ENCODE measurements around the gene MRAP.

MRAP gene

DNA sequence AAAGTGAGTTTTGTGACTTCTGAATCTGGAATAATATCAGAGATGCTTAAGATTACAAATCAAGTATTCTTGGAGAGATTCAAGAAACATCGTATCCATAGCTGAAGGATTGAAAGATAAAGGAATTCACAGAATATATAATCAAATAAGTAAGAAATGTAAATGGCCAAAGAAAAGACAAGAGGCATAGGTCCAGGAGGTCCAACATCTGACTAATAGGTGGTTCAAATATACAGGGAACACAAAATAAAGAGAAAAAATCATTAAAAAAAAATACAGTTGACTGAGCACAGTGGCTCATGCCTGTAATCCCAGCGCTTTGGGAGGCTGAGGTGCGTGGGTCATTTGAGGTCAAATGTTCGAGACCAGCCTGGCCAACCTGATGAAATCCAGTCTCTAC lies 13.2 kb upstream of the MRAP start:
- Histone ChIP-seq H3K9me2 (replicated peaks; ENCODE audit: insufficient read depth, low read length) (no peaks in the 10 kb centered on the region), H3K9ac (ENCODE audit: low read length) (no peak overlapping the region), H3K9me3 (replicated peaks; ENCODE audit: insufficient read depth, low read length) (no peaks in the 10 kb centered on the region), H3K4me1 (ENCODE audit: low read length) (no peaks in the 10 kb centered on the region), H3K27ac (ENCODE audit: low read length) (no peak overlapping the region), H3F3A (ENCODE audit: insufficient read depth, low read length) (no peaks in the 10 kb centered on the region), H2AFZ (ENCODE audit: low read length) (no peak overlapping the region), H3K36me3 (replicated peaks; ENCODE audit: insufficient read depth, low read length) (no peaks in the 10 kb centered on the region), H3K27me3 (replicated peaks; ENCODE audit: insufficient read depth, low read length) (no peaks in the 10 kb centered on the region), H3K79me2 (ENCODE audit: low read length) (no peaks in the 10 kb centered on the region), H4K20me1 (ENCODE audit: insufficient read depth, low read length) (no peaks in the 10 kb centered on the region), H3K4me2 (ENCODE audit: low read depth, low read length) (no peak overlapping the region), H3K4me3 (ENCODE audit: low read length) (no peak overlapping the region)
- TF ChIP-seq EZH2 (optimal IDR thresholded peaks at IDR 0.05; ENCODE audit: low read depth, low read length) (no peak), EZH2phosphoT487 (IDR thresholded peaks at IDR 0.05; ENCODE audit: low read length) (no peak)
- TF ChIP-seq, protein P1, sequence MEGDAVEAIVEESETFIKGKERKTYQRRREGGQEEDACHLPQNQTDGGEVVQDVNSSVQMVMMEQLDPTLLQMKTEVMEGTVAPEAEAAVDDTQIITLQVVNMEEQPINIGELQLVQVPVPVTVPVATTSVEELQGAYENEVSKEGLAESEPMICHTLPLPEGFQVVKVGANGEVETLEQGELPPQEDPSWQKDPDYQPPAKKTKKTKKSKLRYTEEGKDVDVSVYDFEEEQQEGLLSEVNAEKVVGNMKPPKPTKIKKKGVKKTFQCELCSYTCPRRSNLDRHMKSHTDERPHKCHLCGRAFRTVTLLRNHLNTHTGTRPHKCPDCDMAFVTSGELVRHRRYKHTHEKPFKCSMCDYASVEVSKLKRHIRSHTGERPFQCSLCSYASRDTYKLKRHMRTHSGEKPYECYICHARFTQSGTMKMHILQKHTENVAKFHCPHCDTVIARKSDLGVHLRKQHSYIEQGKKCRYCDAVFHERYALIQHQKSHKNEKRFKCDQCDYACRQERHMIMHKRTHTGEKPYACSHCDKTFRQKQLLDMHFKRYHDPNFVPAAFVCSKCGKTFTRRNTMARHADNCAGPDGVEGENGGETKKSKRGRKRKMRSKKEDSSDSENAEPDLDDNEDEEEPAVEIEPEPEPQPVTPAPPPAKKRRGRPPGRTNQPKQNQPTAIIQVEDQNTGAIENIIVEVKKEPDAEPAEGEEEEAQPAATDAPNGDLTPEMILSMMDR (IDR thresholded peaks at IDR 0.05; ENCODE audit: low read length): no peak
- no peak for DNase-seq

DNA sequence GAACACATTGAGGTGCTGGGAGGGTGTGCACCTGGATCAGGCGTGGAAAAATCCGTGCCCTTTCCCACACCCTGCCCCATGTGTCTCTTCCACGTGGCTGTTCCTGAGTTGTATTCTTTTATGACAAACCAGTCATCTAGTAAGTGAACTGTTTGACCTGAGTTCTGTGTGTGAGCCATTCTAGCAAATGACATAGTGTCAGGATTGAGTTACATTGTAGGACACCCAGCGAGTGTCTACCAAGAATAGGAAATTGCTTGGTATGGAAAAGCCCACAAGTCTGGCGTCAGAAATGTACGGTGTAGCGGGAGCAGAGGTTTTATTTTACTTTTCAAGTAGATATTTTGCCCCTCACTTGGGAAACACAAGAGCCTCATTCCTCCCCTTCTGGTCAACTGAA lies 1.2 kb upstream of the MRAP start:
- DNase-seq: no peak
- no peak overlapping the region for H3K4me2 ChIP-seq (ENCODE audit: low read depth, low read length)
- H3K27me3 ChIP-seq (replicated peaks; ENCODE audit: insufficient read depth, low read length): no peaks in the 10 kb centered on the region
- H3K9me2 ChIP-seq (replicated peaks; ENCODE audit: insufficient read depth, low read length): no peaks in the 10 kb centered on the region
- H3K9me3 ChIP-seq (replicated peaks; ENCODE audit: insufficient read depth, low read length): no peaks in the 10 kb centered on the region
- no peak overlapping the region for H2AFZ ChIP-seq (ENCODE audit: low read length)
- no peak overlapping the region for H3K27ac ChIP-seq (ENCODE audit: low read length)
- no peak for TF ChIP-seq EZH2phosphoT487 (IDR thresholded peaks at IDR 0.05; ENCODE audit: low read length)
- no peak for TF ChIP-seq EZH2 (optimal IDR thresholded peaks at IDR 0.05; ENCODE audit: low read depth, low read length)
- TF ChIP-seq, protein P1 (IDR thresholded peaks at IDR 0.05; ENCODE audit: low read length): no peak
- no peaks in the 10 kb centered on the region for H3K36me3 ChIP-seq (replicated peaks; ENCODE audit: insufficient read depth, low read length)
- H3K9ac ChIP-seq (ENCODE audit: low read length): no peak overlapping the region
- H4K20me1 ChIP-seq (ENCODE audit: insufficient read depth, low read length): no peaks in the 10 kb centered on the region
- no peaks in the 10 kb centered on the region for H3K79me2 ChIP-seq (ENCODE audit: low read length)
- no peak overlapping the region for H3K4me3 ChIP-seq (ENCODE audit: low read length)
- H3F3A ChIP-seq (ENCODE audit: insufficient read depth, low read length): no peaks in the 10 kb centered on the region
- no peaks in the 10 kb centered on the region for H3K4me1 ChIP-seq (ENCODE audit: low read length)

DNA sequence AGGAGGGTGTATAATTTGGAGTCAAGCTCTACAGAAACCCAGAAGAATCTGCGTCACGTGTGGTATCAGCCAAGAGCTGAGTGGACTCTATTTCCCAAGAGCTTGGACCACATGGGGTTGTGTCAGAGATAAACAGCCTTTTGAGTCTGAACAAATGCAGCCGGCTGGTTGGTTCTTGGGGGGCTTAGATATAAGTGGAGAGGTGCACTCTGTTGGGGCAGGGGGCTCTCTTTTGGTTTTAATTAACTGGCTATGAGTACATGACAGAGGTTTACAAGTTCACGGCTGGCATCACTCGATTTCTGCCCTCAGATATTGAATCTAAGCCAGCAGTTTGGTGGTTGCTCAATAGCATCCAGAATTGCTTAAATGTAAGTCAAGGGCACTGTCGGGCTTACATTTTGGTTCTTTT lies 501 bp upstream of the MRAP start:
- no peaks in the 10 kb centered on the region for H3K9me3 ChIP-seq (replicated peaks; ENCODE audit: insufficient read depth, low read length)
- H3K27ac ChIP-seq (ENCODE audit: low read length): no peak overlapping the region
- H3K9ac ChIP-seq (ENCODE audit: low read length): no peak overlapping the region
- no peaks in the 10 kb centered on the region for H3F3A ChIP-seq (ENCODE audit: insufficient read depth, low read length)
- DNase-seq: no peak
- H3K4me3 ChIP-seq (ENCODE audit: low read length): no peak overlapping the region
- no peaks in the 10 kb centered on the region for H3K79me2 ChIP-seq (ENCODE audit: low read length)
- no peaks in the 10 kb centered on the region for H3K4me1 ChIP-seq (ENCODE audit: low read length)
- H3K36me3 ChIP-seq (replicated peaks; ENCODE audit: insufficient read depth, low read length): no peaks in the 10 kb centered on the region
- no peak overlapping the region for H3K4me2 ChIP-seq (ENCODE audit: low read depth, low read length)
- H3K9me2 ChIP-seq (replicated peaks; ENCODE audit: insufficient read depth, low read length): no peaks in the 10 kb centered on the region
- no peaks in the 10 kb centered on the region for H4K20me1 ChIP-seq (ENCODE audit: insufficient read depth, low read length)
- no peak overlapping the region for H2AFZ ChIP-seq (ENCODE audit: low read length)
- no peak for TF ChIP-seq EZH2 (optimal IDR thresholded peaks at IDR 0.05; ENCODE audit: low read depth, low read length)
- no peak for TF ChIP-seq EZH2phosphoT487 (IDR thresholded peaks at IDR 0.05; ENCODE audit: low read length)
- TF ChIP-seq, protein P1 (IDR thresholded peaks at IDR 0.05; ENCODE audit: low read length): no peak
- no peaks in the 10 kb centered on the region for H3K27me3 ChIP-seq (replicated peaks; ENCODE audit: insufficient read depth, low read length)
